ENCODE results near the gene ARHGAP42.

The ARHGAP42 gene

DNA sequence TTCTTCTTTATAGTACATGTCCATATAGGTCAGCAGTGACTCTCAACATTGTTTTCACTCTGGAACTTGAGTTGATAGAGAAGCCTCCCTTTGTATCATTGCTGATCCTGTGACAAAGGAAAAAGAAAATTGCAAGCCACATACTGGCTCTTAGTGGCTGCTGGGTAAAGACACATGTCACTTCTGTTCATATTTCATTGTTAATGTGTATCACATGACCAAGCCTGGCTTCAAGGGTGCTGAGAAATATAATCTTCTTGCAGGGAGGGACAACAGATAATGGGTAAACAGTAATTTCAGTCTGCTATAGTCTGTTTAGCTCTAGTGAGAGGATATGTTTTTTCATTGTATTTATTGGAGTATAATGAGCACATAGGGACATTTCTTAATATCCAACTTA lies 269.3 kb downstream of the ARHGAP42 start:
- in situ Hi-C loops (cut with MboI; ENCODE audit: low sequenced_read_pairs) = no loop called here

DNA sequence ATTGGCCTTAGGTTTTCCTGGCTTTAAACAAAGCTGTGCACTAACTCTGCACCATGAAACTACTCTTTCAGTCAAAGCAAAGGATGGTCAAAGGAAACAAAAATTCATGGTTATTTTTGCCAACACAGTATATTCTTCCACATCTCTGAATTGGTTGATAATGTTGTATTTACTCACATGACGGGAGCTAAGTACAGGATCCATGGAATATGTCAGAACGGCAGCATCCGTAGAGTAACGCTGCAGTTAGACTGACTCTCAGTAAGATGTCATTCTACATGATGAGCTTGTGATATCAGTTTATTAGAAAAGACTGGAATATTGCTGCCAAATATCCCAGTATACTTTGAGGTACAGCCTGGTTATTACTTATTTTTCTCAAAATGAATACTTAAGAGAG lies 270.4 kb downstream of the ARHGAP42 start:
- in situ Hi-C loops (cut with MboI; ENCODE audit: low sequenced_read_pairs) = no loop called here

DNA sequence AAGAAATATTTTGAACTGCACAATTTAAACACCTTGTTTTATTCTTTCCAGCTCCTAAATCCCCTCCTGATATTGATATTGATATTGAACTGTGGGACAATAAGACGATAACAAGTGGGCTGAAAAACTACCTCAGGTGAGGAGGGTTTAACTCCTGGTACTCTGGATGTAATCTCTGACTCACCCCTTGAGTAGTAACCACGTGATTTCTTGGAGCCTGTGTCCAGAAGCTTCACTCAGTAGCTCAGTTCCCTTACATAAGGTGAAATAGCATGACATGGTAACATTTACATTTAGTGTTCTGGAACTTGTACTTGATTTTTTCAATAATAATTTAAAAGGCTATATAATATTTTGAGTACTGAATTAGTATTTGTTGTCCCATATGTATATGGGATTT lies 274.5 kb downstream of the ARHGAP42 start:
- in situ Hi-C loops (cut with MboI; ENCODE audit: low sequenced_read_pairs) = no loop called here

DNA sequence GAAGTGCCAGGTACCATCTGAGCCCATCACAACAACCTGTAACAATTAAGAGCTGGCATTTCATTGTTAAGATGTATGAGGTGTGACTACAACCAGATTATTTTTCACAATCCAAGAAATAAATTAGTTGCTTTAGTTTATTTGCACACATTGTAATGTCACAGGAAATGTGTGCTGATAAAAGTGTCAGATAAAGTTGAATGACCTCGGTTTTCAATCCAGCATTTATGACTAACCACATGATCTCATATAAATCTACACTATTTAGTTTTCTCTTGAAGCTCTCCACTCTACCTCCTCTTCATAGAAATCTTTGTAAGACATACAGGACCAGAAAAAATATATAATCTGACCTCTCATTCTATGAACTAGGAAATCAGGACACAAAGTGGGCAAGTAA lies 276.3 kb downstream of the ARHGAP42 start:
- in situ Hi-C loops (cut with MboI; ENCODE audit: low sequenced_read_pairs) = no loop called here

DNA sequence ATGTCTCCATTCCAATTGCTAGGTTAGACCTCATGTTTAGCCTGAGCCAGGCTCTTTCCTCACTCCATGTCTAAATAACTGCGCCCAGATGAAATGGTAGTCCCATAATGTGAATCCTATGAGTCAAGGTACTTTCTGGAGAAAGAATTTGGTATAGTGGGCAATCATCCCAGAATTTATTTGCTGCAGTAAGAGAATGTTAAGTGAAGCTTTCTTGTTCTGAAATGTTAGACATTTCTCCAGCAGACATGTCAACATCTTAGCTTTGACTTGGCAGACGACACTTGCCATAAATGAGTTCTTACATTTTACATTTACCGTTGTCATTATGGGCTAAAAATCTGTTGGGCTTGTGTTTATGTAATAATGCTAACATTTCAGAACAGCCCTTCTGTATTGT lies 277.3 kb downstream of the ARHGAP42 start:
- in situ Hi-C loops (cut with MboI; ENCODE audit: low sequenced_read_pairs) = no loop called here

DNA sequence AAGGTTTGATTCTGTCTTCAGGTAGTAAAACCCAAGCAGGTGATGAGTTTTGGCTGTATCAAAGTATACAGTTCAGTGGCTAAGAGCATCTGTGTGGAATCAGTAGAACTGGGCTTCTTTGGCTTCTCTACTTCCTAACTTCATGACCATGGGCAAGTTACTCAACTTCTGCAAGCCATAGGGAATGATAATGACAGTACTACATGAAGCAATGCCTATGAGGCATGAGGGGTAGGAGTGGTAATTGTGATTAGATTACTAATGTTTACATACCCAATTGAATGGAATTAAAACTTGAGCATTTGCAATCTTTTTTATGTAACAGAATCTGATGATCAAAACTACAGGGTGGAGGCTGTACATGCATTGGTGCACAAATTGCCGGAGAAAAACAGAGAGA lies 278.3 kb downstream of the ARHGAP42 start:
- in situ Hi-C loops (cut with MboI; ENCODE audit: low sequenced_read_pairs) = no loop called here

DNA sequence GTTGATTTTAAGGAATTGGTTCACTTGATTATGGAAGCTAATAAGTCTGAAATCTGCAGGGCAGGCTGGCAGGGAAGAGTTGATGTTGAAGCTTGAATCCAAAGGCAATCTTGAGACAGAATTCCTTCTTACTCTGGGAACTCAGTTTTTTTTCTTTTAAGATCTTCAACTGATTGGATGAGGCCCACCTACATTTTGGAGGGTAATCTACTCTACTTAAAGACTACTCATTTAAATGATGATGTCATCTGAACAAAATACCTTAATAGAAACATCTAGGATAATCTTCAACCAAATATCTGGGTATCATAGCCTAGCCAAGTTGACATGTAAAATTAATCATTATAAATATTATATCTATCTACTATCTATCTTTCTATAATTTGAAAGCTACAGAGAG lies 279.3 kb downstream of the ARHGAP42 start:
- in situ Hi-C loops (cut with MboI; ENCODE audit: low sequenced_read_pairs) = no loop called here

DNA sequence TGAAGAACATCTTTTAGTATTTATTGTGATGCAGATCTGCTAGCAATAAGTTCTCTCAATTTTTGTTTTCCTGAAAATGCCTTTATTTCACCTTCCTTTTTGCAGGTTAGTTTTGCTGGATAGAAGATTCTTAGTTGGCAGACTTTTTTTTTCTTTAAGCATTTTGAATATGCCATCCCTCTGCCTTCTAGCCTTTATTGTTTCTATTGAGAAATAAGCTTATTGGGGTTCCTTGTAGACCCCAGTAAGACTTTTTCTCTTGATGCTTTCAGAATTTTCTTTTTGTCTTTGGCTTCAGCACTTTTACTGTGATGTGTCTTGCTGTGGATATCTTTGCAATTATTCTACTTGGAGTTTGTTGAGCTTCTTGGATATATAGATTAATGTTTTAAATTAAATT lies 281.9 kb downstream of the ARHGAP42 start:
- in situ Hi-C loops (cut with MboI; ENCODE audit: low sequenced_read_pairs) = no loop called here

DNA sequence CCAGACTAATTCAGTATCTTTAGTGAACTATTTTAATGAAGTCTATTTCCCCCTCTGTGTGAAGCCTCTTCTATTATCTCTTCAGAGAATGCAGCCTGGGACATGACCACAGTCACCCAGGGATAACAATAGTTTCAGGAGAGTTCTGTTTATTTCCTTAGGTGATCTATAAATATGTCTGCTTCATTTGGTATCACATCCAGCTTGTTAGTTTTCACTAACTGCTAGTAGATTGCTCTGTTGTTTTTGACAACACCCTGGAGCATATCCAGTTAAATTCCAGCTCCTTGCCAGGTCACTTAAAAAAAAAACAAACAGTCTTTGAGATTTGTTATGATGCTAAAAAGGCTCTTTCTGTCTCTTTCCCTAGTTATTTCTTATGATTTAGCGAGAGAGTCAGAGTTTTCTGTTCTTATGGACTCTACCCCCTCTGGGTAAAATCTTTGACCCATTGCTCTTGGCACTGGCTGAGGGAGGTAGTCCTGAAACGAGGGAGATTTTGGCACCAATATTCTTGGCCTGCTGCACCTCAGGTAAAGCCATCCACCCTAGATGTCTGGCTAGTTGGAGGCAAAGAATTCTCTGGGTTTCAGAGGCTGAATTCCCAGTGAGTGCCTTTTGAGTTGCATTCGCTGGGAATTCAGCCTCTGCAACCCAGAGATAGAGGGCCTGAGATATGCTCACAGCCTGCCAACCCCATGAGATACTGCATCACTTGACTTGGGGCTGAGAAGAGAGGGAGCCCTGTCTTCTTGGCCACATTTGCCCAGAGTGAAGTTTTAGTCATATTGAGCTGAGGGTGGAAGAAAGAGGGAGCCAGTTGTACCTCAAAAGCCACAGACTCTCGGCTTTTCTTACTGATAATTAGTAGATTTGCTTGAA lies 283.4 kb downstream of the ARHGAP42 start:
- in situ Hi-C loops (cut with MboI; ENCODE audit: low sequenced_read_pairs) = no loop called here

DNA sequence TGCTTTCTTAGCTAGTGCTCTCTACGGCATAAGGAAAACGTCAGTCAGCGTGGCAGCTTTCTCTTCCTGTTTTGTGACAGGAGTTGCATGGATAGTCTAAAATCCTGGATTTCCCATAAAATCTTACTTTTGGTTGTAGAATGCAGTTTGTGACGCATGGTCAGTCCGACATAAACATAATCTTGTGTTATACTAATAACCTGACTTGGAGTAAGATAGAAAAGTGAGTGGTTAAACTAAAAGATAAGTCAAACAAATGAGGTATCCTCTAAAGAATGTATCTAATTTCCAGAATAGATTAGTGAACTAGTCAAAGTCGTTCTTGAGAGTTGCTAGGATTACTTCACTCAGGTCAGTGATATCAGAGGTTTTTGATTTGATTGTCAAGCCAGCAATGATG lies 285.0 kb downstream of the ARHGAP42 start:
- in situ Hi-C loops (cut with MboI; ENCODE audit: low sequenced_read_pairs) = no loop called here

DNA sequence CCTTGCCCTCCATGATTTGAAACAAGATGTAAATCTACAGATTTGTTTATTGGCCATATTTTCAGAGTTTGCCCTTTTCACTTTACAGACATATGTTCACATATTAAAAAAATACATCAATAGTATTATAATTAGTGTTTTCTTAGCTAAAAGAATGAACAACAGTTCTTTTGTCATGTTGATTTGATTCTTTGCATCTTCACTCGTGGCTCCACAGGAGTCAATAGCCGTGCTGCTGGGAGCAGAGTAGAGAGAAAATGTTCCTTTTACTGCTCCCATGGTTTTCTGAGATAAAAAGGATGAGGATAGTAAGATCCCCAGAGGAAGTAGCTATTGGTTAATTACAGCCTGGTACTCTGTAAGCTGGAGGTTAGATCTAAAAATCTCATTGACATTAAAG lies 291.4 kb downstream of the ARHGAP42 start:
- in situ Hi-C loops (cut with MboI; ENCODE audit: low sequenced_read_pairs) = no loop called here

DNA sequence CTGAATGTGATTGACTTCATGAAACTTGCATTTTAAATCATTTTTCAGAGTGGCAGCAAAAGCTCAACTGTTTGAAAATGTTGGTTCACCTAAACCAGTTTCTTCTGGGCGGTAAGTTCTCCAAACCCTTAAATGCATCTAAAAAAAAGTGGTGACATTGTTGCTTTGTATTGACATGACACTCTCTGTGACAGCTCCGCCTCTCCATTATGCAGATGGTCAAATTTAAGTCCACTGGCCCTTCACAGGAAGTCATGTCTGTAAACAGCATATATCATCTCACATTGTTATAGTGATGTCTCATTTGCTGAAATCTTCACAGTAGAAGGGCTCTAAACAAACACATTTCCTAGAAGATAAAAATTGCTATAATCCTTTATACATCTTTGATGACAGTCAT lies 291.9 kb downstream of the ARHGAP42 start:
- in situ Hi-C loops (cut with MboI; ENCODE audit: low sequenced_read_pairs) = no loop called here

DNA sequence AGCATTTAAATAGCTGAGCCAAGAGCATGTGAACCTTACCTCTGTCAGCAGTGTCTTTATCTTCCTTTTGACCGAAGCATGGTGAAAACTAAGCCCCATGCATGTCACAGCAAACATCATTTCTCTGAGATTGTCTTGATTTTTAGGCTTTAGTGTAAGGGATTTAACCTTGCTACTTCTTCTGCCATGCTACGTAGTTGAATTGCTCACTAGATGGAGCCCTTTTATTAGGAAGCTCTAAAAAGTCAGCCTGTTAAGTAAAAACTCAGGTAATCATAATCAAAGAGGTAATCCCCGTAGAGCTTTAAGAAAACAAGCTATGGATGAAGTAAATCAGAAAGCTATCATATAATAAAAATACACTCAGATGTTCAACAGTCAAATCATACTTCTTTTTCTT lies 293.1 kb downstream of the ARHGAP42 start:
- in situ Hi-C loops (cut with MboI; ENCODE audit: low sequenced_read_pairs) = no loop called here

DNA sequence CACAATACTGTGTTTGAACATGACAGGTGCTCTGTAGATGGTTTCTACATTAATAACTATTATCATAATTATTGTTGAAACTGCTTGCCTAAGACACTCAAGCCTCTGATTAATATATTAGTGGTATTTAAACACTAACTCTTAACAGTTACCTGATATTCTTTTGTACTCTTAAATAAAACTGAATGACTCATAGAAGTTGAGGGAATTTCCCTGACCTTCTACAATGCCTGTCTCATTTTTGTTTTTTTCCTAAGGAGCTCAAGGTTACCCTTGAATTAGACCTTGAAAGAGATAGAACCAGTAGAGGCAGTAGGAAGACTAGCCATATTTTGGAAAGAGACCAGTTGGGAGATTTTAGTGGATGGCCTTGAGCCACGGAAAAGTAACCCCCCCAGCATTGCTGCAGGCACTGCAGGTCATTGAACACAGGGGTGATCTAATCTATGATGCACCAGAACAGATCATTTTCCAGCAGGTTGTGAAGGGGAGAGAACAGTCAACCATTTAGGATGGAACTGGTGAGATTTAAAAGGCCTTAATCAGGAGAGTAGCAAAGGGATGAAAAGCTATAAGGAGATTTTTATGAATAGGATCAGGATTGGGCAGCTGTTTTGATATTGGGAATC lies 294.2 kb downstream of the ARHGAP42 start:
- in situ Hi-C loops (cut with MboI; ENCODE audit: low sequenced_read_pairs) = no loop called here

DNA sequence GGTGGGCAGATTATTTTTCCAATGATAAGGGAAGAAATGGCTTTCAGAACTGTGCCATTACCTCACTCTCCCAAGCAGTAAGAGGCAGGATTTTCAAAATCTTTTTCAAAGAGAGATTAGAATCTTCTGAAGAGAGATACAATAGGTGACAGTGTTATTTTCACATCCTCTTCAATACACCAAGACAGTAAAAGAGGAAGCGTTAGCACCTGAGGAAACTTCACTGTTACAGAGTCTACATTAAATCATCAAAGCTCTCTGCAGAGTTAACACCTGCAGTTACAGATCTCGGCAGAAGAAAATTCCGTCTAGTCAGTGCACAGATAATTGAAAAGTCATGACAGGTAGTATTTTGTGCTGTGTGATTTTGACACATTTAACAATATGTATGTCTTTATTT lies 297.6 kb downstream of the ARHGAP42 start:
- in situ Hi-C loops (cut with MboI; ENCODE audit: low sequenced_read_pairs) = no loop called here

DNA sequence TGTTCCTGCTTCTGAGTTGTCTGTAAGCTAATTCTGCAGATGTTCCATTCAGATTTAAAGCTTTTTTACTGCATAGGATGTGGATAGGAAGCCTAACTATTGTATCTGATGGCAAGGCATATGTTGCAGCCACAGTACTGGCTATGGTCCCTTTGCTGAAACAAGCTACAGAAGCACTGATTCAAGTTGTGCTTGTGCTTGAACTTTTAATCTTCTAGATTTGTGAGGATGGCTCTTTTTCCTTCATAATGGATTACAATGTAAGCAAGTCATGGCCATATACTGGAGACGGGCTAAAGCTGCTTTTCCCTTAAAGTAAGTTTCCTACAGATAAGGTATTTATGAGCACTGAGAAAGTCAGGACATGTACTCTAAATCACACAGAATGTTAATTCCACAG lies 303.8 kb downstream of the ARHGAP42 start:
- in situ Hi-C loops (cut with MboI; ENCODE audit: low sequenced_read_pairs) = no loop called here

DNA sequence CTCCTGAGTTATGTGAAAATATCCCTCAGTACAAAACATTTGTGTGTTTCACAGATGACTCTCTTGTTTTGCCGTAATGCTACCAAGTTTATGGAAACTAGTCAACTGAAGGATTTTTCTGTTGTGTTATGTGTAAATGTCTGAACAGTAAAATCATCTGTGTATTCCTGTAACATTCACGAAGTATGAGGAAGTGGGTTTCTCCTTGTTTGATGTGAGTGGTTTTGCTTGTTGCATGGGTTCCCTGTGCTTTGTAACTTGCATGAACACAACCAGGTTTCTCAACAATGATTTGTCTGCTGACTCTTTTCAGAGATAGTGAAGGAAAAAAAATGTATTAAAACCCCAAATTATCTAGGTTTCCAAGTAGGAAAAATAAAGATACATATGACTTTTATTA lies 304.5 kb downstream of the ARHGAP42 start:
- in situ Hi-C loops (cut with MboI; ENCODE audit: low sequenced_read_pairs) = no loop called here

DNA sequence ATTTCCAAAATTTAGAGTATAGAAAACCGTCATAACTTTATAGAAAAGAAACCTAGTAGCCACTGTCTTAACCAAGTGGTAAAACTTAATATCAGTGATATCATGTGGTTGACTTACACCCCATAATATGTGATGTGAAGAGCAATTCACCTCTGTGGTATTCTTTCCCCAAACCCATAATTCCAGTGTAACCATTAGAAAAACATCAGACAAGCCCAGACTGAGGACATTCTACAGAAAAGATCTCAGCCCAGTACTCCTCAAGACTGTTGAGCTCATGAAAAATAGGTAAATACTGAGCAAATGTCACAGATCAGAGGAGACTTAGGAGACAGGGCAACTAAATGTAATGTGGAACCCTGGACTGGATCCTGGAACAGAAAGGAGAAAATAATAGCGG lies 307.9 kb downstream of the ARHGAP42 start:
- in situ Hi-C loops (cut with MboI; ENCODE audit: low sequenced_read_pairs) = no loop called here

DNA sequence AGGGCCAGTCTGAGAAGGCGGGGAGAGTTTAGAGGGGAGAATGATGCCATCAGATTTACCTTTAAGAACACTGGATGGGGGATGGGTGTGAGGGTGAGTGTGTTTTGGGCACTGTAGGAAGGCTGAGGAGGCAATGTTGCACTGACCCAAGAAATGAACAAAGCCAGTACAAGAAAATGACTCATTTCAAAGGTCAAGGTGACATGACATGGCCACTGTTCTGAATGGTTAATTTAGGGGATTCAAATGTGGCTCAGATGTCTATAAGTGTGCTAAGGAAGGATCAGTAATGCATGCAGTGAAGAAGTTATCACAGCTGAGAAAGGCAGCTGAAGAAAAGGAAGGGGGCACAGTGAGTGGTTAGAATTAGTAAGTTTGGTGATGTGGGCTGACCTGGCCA lies 312.7 kb downstream of the ARHGAP42 start:
- in situ Hi-C loops (cut with MboI; ENCODE audit: low sequenced_read_pairs) = no loop called here

DNA sequence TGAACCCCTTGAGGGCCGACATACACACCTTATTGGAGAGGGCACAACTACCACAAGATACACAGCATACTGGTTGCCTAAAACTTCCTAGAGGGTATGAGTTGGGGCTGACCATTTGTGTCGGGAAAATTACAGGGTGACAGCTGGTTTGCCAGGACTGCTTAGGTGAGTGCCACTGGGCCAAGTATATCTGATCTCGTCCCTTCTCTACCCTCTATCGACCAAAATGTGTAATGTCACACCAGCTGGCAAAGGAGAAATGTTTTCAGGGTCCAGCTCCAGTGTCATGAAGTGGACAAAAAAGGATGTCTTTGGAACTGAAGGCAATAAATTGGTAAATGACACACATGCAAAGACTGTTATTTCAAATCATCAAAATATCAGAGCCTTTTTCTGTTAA lies 316.4 kb downstream of the ARHGAP42 start:
- in situ Hi-C loops (cut with MboI; ENCODE audit: low sequenced_read_pairs) = no loop called here

DNA sequence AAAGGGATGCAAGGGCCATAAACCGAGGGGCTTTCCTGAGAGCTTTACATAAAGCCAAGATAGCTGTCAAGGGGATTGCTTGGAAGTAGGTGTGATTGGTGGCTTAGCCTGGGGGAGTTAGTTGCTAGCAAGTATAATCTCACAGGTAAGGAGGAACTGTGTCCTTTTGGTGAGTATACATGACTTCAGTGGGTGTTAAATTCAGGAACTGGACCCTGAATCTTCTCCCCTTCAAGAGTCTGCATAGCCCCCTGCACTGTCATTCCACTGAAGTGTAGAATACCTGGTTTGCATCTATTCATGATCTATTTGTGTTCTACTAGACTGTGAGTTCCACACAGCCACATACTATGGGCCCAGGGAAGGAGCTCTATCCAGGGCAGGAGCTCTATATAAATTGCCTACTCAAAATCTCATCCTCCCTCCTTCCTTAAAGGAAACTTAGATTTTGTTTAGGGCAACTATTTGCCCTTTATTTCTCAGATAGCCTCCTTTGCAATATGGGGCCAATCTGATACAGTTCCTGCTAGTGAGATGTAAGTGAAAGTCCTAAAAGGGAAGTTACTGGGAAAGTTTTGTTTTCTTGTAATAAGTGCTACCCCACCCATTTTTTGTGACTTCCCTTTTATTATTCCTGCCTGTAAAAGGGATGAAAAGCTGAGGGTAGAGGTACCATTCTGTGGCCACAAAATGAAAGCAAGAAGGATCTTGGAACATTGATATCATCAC lies 322.0 kb downstream of the ARHGAP42 start:
- in situ Hi-C loops (cut with MboI; ENCODE audit: low sequenced_read_pairs) = no loop called here

DNA sequence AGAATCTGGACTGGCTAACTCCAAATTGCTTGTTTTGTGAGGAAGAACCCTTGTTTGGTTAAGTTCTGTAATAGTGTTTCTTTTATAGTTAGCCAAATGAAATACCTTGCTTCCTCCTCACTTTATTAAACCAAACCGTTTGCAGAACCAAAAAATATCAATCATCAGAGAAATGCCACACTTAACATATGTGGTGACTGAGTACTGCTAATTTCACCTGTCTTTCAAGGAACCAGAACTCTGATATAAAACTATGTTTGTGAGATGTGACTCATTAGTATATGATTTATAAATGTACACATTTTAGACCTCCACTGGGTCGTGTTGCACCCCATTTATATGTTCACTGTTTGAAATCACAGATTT lies 322.6 kb downstream of the ARHGAP42 start:
- in situ Hi-C loops (cut with MboI; ENCODE audit: low sequenced_read_pairs) = no loop called here
